Liver (tissue), 9 donors: ENCODE data around the gene SRP19. TPM values are rescaled to one million over a fixed set of nuclear protein-coding genes. Genes with fewer than 3 reads are reported as not detected.

Experiments
- DNase-seq: peaks from one replicate; pipeline ENCODE4 v3.0.0-alpha.2; 2017; ENCODE audit warnings: low spot score
- H3K27ac ChIP-seq, 2 donors: one replicate each; pipeline ENCODE4 v1.7.0; 2013; ENCODE audit warnings: inconsistent platforms in 2 of 2, low read length in 2 of 2, control low read depth in 1 of 2, low read depth in 1 of 2, mild to moderate bottlenecking in 1 of 2
- H3K27me3 ChIP-seq, 4 donors: one replicate each; pipeline versions ENCODE4 v1.6.1 to v1.7.0; 2013; ENCODE audit warnings: low read length in 3 of 4, inconsistent platforms in 1 of 4, mild to moderate bottlenecking in 1 of 4, moderate library complexity in 1 of 4; ENCODE audit not compliant: control insufficient read depth in 4 of 4, insufficient read depth in 4 of 4
- H3K36me3 ChIP-seq, 4 donors: one replicate each; pipeline versions ENCODE4 v1.6.1 to v1.7.0; 2013; ENCODE audit warnings: low read length in 3 of 4, mild to moderate bottlenecking in 3 of 4, low read depth in 1 of 4, moderate library complexity in 1 of 4; ENCODE audit not compliant: control insufficient read depth in 4 of 4, insufficient read depth in 3 of 4
- H3K4me1 ChIP-seq, 4 donors: one replicate each; pipeline versions ENCODE4 v1.6.1 to v1.7.0; 2013; ENCODE audit warnings: low read length in 3 of 4, mild to moderate bottlenecking in 3 of 4, moderate library complexity in 1 of 4; ENCODE audit not compliant: control insufficient read depth in 4 of 4, insufficient read depth in 4 of 4
- H3K4me3 ChIP-seq, 3 donors: one replicate each; pipeline versions ENCODE4 v1.6.1 to v1.7.0; 2013; ENCODE audit warnings: low read length in 3 of 3, control low read depth in 1 of 3, low read depth in 1 of 3, mild to moderate bottlenecking in 1 of 3
- H3K9ac ChIP-seq, 2 donors: one replicate each; pipeline ENCODE4 v1.7.0; 2013; ENCODE audit warnings: low read length in 2 of 2, mild to moderate bottlenecking in 2 of 2, moderate library complexity in 2 of 2, control low read depth in 1 of 2, low read depth in 1 of 2
- H3K9me3 ChIP-seq, 4 donors: one replicate each; pipeline versions ENCODE4 v1.6.1 to v1.7.0; 2013; ENCODE audit warnings: low read length in 3 of 4; ENCODE audit not compliant: control insufficient read depth in 4 of 4
- CTCF ChIP-seq: fragments of 150-350 bp; IDR thresholded peaks from 2 replicates; pipeline ENCODE4 v1.5.1; 2017; ENCODE audit warnings: improper control_type of control experiment, low read depth, low read length; ENCODE audit not compliant: missing input control
- EGR1 ChIP-seq, 2 donors: IDR thresholded peaks; 2 replicates each; pipeline ENCODE4 v1.6.1; 2016 to 2018; ENCODE audit warnings: antibody characterized with exemption in 2 of 2, low read depth in 2 of 2
- FOXA1 ChIP-seq: IDR thresholded peaks from 2 replicates; pipeline ENCODE4 v1.6.1; 2016; ENCODE audit warnings: antibody characterized with exemption
- GABPA ChIP-seq, 2 donors: IDR thresholded peaks in 1 of 2; conservative IDR thresholded peaks in 1 of 2; 2 replicates each; pipeline ENCODE4 v1.6.1; 2016; ENCODE audit warnings: antibody characterized with exemption in 2 of 2, mild to moderate bottlenecking in 1 of 2, moderate library complexity in 1 of 2
- HNF4A ChIP-seq, 2 donors: conservative IDR thresholded peaks; 2 replicates each; pipeline ENCODE4 v1.6.1; 2016; ENCODE audit warnings: antibody characterized with exemption in 2 of 2, mild to moderate bottlenecking in 2 of 2
- HNF4G ChIP-seq: IDR thresholded peaks from 2 replicates; pipeline ENCODE4 v1.6.1; 2016; ENCODE audit warnings: antibody characterized with exemption
- JUND ChIP-seq, 2 donors: IDR thresholded peaks; 2 replicates each; pipeline ENCODE4 v1.6.1; 2016; ENCODE audit warnings: antibody characterized with exemption in 2 of 2
- MAX ChIP-seq: IDR thresholded peaks from 2 replicates; pipeline ENCODE4 v1.6.1; 2016; ENCODE audit warnings: antibody characterized with exemption
- NR2F2 ChIP-seq: IDR thresholded peaks from 2 replicates; pipeline ENCODE4 v1.6.1; 2016; ENCODE audit warnings: antibody characterized with exemption
- RAD21 ChIP-seq, 2 donors: IDR thresholded peaks; 2 replicates each; pipeline ENCODE4 v1.6.1; 2016; ENCODE audit warnings: antibody characterized with exemption in 2 of 2, mild to moderate bottlenecking in 2 of 2
- REST ChIP-seq: IDR thresholded peaks from 2 replicates; pipeline ENCODE4 v1.6.1; 2016; ENCODE audit warnings: antibody characterized with exemption, mild to moderate bottlenecking
- RXRA ChIP-seq, 2 donors: IDR thresholded peaks; 2 replicates each; pipeline ENCODE4 v1.6.1; 2017 to 2018; ENCODE audit warnings: antibody characterized with exemption in 2 of 2, mild to moderate bottlenecking in 1 of 2
- TAF1 ChIP-seq: conservative IDR thresholded peaks from 2 replicates; pipeline ENCODE4 v1.6.1; 2016; ENCODE audit warnings: antibody characterized with exemption, mild to moderate bottlenecking
- YY1 ChIP-seq: IDR thresholded peaks from 2 replicates; pipeline ENCODE4 v1.6.1; 2016; ENCODE audit warnings: antibody characterized with exemption, mild to moderate bottlenecking
- WGBS: extraction: QIAGEN DNeasy Blood & Tissue Kit; methylation state at CpG from one replicate; pipeline ENCODE4 v1.1.7; 2013; 5-methylcytosine and 5-hydroxymethylcytosine counted together
- polyA plus RNA-seq, 2 donors: library from polyadenylated mRNA; stranded (reverse) in 1 of 2; unstranded in 1 of 2; fragments of 200-250 nt in 1 of 2; fragments of >200 nt in 1 of 2; fragmentation: Nextera tagmentation in 1 of 2; extraction: Ambion mirVana in 1 of 2; gene quantifications; one replicate each; pipeline versions ENCODE4 v1.2.1 to v1.2.3, GENCODE V29; 2013 to 2015
- total RNA-seq, 2 donors: library from RNA; depleted of rRNA; stranded (reverse); fragments of >200 nt; gene quantifications; one replicate each; pipeline ENCODE4 v1.2.3, GENCODE V29; 2014
- donor health status: healthy.
- donor health status: healthy.
- donor health status: healthy.
- donor health status: healthy.
- donor health status: healthy.

SRP19 gene
- total and polyA plus RNA-seq, 4 donors: 22.0 to 65.5 (median 50.8) TPM

DNA sequence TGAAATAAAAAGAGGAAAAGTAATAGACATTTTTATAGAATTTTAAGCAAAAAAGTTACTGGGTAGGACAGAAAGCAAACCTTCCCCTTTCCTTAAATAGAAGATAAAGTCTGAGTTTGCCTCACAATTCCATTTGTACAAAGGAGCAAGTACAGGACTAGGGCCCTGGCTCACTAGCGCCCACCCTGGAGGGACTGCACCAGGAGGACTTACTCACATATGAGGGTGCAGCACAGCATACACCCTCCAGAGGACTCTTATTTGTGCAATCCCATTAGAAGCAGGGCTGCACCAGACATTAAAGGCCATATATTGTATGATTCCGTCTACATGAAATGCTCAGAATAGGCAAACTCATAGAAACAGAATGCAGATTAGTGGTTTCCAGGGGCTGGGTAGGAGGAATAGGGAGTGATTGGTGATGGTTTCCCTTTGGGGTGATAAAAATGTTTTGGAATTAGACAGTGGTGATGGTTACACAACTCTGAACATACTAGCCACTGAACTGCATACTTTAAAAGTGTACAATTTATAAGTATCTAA, 56.4 kb downstream of the SRP19 start:
- no peak overlapping the region for H3K4me3 ChIP-seq
- H3K9ac ChIP-seq: no peak overlapping the region
- DNase-seq: no peak
- no peaks in the 10 kb centered on the region for H3K9me3 ChIP-seq
- TF ChIP-seq YY1: no peak
- no peak for TF ChIP-seq RXRA (IDR thresholded peaks at IDR 0.05)
- no peak for TF ChIP-seq EGR1 (IDR thresholded peaks at IDR 0.05; ENCODE audit: low read depth in 2 of 2)
- TF ChIP-seq FOXA1: no peak
- no peak for TF ChIP-seq JUND (IDR thresholded peaks at IDR 0.05)
- TF ChIP-seq TAF1: no peak
- TF ChIP-seq HNF4A (conservative IDR thresholded peaks at IDR 0.05): no peak
- TF ChIP-seq HNF4G: no peak
- peaks cover 1 to 15% (median 9%) of the 10 kb centered on the region in 4 donors for H3K4me1 ChIP-seq
- WGBS: 94% methylated on average over 2 of the region's 2 CpGs
- H3K27ac ChIP-seq: no peak overlapping the region
- no peaks in the 10 kb centered on the region for H3K27me3 ChIP-seq
- peaks cover 0 to 13% (median 9%) of the 10 kb centered on the region in 4 donors for H3K36me3 ChIP-seq

DNA sequence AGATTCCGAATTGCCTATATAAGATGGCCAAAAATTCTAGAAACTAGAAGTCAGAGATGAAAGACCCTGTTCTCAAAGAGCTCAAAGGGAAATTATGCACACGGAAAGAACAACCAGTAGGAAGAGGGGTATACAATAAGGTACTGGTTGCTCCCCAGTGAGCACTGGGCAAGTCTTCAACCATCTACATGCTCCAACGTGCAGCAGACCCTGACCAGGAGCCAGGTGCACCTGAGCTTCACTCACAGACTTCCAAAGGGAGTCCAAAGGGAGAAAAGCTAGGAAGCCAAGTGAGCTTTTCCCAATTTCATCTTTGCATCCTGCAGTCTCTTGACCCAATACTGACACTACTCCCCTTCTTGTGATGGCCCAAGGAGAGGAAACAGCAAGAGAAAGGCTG, 57.0 kb downstream of the SRP19 start:
- Histone ChIP-seq H3K4me1 (peaks cover 1 to 17% (median 11%) of the 10 kb centered on the region in 4 donors), H3K9ac (no peak overlapping the region), H3K27ac (no peak overlapping the region), H3K9me3 (no peaks in the 10 kb centered on the region), H3K36me3 (peaks cover 0 to 13% (median 9%) of the 10 kb centered on the region in 4 donors), H3K4me3 (no peak overlapping the region), H3K27me3 (no peaks in the 10 kb centered on the region)
- TF ChIP-seq RAD21 (IDR thresholded peaks at IDR 0.05) (no peak), HNF4A (conservative IDR thresholded peaks at IDR 0.05) (no peak), CTCF (peak; percentile 1)
- DNase-seq: no peak
- 95% methylated on average over 3 of the region's 3 CpGs for WGBS

DNA sequence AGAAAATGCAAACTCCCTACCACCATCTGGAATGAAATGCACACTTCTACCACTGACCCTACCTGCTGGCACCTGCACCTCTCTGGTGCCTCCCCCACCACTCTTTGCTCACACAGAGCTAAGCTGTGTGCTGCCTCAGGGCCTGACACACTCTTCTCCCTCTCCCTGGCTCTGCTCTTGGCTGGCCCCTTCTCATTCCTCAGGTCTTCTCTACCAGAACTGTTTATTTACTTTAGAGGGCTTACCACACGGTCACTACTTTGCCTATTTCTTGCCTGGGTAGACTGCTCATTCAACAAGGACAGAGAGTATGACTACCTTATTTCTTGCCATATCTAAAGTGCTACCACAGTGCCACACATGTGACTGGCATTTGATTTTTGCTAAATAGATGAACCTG, 57.6 kb downstream of the SRP19 start:
- Histone ChIP-seq H3K27me3 (no peaks in the 10 kb centered on the region), H3K9ac (no peak overlapping the region), H3K4me3 (no peak overlapping the region), H3K4me1 (peaks cover 1 to 17% (median 11%) of the 10 kb centered on the region in 4 donors), H3K36me3 (peaks cover 0 to 13% (median 9%) of the 10 kb centered on the region in 4 donors), H3K9me3 (no peaks in the 10 kb centered on the region), H3K27ac (no peak overlapping the region)
- 84% methylated on average over 1 of the region's 1 CpG for WGBS
- no peak for DNase-seq
- TF ChIP-seq TAF1 (no peak), MAX (no peak), REST (no peak), RXRA (IDR thresholded peaks at IDR 0.05) (no peak), HNF4G (no peak), RAD21 (IDR thresholded peaks at IDR 0.05) (no peak), GABPA (IDR thresholded peaks at IDR 0.05 in 1 of 2, conservative IDR thresholded peaks at IDR 0.05 in 1 of 2) (no peak), JUND (IDR thresholded peaks at IDR 0.05) (no peak), NR2F2 (no peak)

Other genes starting within 250 kb of the SRP19 start
- 10 to 100 TPM; 33.6 to 36.2 TPM for gene APC, start 123.4 kb upstream of the SRP19 start, total RNA-seq
- 10 to 100 TPM in 1 of 2 donors, 1 to 10 TPM in 1; 4.8 to 15.2 TPM for gene APC, start 123.4 kb upstream of the SRP19 start, polyA plus RNA-seq
- gene REEP5, start 60.9 kb downstream of the SRP19 start, total RNA-seq: 10 to 100 TPM; 41.5 to 42.4 TPM
- 100 to 1,000 TPM in 1 of 2 donors, 10 to 100 TPM in 1; 45.7 to 182 TPM for gene REEP5, start 60.9 kb downstream of the SRP19 start, polyA plus RNA-seq
- 10 to 100 TPM; 18.4 to 44.2 TPM for gene DCP2, start 115.5 kb downstream of the SRP19 start, total RNA-seq
- gene DCP2, start 115.5 kb downstream of the SRP19 start, polyA plus RNA-seq: 1 to 10 TPM; 2.9 to 6.4 TPM